HG03378 (cell line): ENCODE measurements around the gene SLC48A1.

ENCODE experiments used
- ATAC-seq: cut with Tn5 transposase; IDR thresholded peaks from one replicate; pipeline ENCODE4 v1.9.1; 2021; ENCODE audit warnings: mild to moderate bottlenecking, moderate library complexity; ENCODE audit not compliant: unreplicated experiment

Gene SLC48A1

DNA sequence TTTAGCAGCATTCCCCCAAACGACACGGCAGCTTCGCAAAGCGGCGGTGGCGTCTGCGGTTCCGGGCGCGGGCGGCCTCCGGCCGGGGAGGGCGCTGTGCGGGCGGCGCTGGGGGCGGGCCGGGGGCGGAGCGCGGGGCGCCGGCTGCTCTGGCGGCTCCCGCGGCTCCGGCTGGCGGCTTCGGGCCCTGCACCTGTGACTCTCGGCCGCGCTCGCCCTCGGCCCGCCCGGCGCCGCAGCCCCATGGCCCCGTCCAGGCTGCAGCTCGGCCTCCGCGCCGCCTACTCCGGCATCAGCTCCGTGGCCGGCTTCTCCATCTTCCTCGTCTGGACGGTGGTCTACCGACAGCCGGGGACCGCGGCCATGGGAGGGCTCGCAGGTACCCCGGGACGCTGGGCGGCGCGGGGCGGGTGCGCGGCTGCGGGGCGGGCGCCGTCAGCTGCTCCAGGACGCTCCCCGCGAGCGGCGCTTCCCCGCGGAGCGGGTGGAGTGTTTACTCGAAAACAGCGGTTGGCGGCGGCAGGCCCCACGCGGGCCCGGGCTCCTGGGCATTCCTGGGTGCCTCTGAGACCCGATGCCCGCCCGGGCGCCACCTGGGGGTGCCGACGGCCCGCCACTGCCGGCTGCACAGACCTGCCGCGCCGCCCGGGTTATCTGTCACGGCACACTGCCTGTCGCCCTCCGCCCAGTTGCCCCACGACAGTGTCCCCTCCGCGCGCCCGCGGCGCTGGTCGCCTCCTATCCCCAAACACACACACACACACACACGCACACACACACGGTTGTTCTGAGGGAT, at the start of gene SLC48A1:
Gene SLC48A1 (plus strand): TSS at position 177 of the 796 bp plus-strand sequence. CDS start 67 bp downstream, at position 244.
- no peak for ATAC-seq

DNA sequence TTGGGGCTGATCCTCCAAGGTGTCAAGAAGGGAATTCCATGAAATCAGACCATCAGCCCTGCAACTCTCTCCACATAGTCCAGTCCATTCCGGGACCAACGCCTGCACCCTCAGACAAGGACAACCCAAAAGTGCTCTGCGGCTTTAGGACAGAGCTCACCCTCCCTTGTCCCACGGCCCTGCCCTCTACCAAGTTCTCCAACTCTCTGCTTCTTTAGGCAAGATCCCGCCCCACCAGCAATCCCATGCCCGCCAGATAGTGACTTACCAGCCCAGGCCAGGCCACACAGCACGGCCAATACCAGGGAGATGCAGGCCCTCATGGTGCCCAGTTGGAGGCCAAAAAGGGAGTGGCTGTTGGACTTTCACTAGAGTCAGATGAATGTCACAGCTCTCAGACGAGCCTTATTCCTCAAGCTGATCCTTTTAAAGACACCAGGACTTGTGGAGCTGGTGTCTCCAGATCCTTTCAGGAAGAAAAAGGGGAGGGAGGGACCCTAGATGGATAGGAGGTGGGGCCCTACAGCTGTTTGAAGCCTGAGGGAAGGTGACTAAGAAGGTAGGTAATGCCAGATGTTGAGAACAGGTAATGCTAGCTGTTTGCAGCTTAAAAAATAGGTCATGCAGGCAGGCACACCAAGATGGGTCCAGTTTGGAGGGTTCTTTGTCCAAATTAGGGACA, 47.8 kb upstream of the SLC48A1 start, which contains the start of gene ENDOU:
Gene ENDOU (minus strand): TSS at position 400 of the 682 bp plus-strand sequence. CDS start 77 bp downstream, at position 323.
- no peak for ATAC-seq

DNA sequence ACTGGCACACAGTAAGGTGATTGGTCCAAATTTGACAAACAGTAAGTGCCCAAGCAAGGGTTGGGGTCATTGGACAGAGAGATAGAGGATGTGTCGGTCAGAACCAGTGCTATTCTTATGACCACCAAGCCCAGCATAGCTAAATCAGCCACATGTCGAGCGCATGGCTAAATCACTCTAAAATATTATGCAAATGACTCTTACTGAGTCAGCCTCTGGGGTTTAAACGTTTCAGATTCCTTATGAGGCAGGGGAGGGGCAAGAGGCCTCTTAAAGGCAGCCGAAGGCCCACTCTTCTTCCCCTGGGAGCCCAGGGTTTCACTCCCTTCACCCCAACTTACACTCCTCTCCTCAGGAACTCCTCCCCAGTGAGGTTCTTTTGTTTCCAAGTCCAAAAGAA, 47.1 kb upstream of the SLC48A1 start:
- peak; percentile 92 for ATAC-seq

DNA sequence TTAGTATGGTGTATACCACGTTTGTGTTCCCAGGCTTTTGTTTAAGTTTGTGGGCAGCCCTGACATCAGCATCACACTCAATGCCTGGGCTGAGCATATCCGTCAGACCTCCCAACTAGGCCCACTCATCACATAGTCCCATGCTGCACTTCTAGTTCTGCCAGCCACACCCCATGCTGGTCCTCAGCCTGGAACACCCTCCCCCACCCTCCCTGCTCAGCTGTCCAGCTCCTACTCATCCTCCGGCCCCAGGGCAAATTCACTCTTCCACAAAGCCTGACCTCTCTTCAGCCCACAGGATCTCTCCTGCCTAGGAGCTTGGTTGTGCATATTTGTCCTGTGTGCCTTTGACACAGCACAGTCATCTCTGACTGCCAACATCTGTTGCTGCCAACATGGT, 43.8 kb upstream of the SLC48A1 start:
- no peak for ATAC-seq

DNA sequence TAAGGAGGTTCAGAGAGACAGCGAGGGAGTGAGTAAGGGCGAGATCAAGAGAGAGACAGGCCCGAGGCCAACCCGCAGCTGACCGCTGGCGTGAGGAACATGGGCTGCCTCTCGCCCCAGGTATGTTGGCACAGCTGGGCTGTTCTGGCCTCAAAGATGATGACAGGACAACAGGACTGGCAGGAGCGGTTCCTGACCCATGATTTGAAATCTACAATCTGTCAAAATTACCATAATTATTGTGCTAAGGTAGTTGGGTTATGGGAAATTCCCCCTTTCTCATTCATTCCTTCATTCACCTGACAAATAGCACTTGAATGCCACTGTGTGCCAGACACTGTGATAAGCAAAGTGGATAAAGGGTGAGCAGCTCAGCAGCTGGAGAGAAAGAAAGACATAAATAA, 42.7 kb upstream of the SLC48A1 start:
- no peak for ATAC-seq

DNA sequence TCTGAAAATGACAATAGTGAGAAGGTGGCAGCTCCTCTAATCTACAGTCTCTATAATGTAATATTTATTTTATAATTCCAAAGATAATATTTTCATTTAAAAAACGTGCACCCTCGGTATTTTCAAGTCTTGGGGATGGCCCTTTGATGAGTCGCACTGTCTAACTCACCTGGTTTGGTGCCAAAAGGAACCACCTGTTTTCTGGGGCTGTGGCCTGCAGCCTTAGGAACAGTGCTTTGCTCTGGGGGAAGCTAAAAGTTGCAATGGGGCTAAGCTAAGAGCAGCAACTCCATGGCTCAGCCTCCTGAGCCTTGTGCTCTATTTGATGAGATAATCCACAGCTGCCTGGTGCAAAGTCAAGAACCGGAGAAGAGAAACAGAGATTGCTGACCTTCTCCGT, 41.3 kb upstream of the SLC48A1 start:
- no peak for ATAC-seq

DNA sequence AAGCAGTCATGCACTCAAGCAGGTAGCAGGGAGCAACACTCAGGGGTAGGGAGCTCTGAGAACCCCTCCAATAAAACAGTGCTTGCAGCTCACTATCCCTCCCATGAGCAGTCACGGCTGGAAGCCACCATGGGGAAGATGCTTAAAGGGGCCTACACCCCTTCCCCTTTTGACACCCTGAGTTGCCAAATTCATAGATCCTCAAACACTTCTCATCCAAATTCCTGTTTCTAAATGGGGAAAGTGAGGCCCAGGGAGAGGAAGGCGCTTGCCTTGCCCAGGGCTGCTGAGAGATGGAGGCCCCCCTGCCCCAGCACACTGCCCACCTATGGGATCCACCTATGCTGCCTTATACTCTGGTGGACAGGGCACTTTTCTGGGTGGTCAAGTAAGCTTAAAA, 40.5 kb upstream of the SLC48A1 start:
- no peak for ATAC-seq

DNA sequence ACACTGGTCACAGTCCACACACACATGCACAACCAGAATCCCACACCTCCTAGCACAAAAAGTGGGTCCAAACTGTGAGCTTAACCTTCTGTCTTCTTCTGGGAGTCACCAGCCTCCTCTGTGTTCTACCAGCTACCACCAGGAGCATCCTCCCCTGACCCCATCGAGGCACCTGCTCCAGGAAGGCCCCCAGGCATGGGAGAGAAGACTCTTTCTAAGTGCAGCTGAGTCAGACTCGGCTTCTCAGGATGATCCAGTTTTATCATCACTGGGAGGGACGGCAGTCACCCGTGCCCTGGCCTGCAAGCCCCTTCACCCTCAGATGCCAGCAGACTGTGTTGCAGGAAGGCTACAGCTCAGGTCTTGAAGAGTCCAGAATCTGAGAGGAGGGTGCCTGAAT, 39.9 kb upstream of the SLC48A1 start:
- ATAC-seq: no peak

DNA sequence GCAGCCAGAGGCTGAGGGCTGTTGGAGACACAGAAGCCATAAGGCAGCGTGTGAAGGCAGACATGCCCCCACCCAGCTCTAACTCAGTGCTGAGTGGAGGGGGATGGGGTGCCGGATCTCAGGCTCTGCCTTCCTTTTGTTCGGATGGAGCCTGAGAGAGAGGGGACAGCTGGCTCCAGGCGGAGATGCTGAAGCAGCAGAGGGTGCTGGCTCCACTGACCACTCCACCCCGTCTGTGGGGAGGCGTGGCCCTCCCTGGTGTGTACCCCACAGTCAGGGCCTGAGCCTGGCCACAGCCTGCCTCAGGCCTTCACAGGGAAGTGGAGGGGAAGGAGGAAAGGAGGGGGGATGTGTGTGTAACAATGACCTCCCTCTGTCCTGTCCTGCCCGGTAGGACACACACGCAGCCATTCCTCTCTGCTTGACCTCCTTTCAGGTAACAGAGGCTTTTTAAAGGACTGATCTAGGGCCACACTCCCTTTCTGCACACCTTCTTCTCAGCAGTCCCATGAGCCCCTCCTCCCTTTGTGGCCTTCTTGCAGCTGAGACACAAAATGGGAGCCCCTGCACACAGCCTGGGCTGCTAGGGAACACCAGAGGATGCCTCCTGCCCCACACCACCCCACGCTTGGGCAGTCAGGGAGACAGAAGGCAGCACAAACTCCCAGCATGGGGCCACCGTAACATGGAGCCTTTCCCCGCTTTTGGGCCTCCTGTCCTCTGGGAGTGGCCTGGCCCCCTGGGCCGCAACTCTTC, 38.1 kb upstream of the SLC48A1 start:
- ATAC-seq: no peak

DNA sequence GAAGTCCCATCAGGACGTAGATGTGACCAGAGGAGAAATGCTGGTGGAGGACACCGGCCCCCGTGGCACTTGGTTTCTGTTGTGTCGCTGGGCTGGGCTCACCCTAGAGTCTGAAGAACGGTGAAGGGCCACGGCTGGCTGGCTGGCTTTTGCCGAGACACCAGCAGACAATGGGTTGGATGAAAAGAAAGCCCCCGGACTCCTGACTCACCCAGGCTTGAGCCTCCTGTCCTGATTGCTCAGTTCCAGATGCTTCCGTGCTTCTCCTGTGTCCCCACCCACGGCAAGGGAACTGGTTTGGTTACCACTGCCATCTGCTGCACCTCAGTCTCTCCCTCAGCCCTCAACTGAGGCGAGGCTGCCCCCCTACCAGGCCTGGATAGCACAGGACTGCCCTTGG, 37.4 kb upstream of the SLC48A1 start:
- no peak for ATAC-seq

DNA sequence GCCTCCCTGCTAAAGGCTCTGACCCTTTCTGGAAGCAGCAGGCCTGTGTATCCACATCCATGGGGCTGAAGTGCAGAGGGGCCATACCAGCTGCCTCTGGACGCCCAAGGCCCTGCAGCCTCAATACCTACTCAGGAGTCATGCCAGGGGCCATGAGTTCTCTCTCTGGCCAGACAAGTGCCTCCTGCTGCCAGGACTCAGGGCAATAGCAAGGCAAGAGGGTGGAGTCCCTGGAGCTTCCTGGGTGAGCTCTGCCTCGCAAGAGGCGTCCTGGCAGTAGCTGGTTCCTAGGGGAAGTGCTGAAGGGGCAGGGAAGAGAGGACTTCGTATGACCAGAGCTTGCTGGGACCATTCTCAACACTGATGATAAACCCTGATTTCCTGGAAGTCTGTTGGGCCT, 36.8 kb upstream of the SLC48A1 start:
- no peak for ATAC-seq

DNA sequence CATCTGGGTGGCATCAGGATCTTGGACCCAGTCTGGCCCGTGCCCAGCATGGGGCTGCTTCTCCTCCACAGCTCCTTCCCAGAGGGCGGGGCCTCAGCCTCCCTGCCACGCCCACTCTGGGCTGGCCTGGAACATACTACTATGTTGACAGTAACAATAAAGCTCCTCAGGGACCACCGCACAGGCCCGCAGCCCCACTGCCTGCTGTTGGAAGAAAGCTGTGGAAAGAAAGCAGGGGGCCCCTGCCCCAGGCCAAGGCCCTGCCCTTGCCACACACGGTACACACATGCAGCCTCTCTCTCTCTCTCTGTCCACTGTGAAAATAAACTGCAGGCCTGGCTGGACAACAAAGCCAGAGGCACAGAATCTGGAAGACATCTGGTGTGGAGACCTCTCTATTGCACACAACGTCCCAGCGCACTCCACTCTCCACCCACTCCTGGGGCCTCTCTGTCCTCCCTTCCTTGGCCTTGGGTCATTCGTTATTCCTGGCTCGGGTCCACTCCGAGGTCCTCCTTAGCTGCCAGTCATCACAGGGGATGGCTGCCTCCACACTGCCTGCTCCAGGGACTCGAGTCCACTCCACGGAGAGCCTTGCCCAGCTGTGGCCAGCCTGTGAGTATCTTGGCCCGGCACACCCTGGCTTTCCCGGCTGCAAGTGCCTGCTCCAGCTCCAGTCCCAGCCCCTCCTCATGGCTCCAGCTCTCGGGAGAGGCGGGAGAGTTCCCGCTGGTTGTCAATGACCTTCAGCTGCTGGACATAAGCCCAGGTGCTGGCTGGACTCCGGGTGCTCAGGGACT, 36.0 kb upstream of the SLC48A1 start:
- no peak for ATAC-seq

DNA sequence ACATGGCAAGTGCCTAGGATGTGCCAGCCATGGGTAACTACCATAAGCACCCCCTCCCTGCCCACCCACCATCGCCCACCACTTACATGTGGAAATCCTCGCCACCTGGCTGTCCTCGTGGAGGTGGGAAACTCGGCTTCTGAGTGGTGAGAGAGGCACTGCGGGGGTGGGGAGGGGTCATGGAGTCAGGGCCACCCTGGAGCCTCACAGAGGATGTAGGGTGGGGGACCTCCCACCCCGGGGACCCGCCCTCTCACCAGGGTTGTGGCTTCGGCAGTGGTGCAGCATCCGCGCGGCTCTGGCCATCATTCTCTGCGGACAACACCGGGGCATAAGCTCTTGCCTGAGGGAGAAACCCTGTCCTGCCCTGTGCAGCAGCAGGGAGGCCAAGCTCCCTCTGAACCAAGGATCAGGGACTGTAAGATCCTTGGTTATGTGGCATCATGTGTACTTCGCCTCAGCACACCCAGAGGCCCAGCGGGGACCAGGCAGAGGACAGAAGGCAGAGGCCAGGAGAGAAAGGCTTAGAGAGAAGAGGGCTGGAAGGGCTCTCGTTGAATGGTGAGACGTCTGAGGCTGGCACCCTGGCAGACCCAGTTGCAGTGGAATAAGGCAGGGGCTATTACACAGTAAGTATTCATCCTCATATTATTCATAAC, 35.0 kb upstream of the SLC48A1 start:
- no peak for ATAC-seq

DNA sequence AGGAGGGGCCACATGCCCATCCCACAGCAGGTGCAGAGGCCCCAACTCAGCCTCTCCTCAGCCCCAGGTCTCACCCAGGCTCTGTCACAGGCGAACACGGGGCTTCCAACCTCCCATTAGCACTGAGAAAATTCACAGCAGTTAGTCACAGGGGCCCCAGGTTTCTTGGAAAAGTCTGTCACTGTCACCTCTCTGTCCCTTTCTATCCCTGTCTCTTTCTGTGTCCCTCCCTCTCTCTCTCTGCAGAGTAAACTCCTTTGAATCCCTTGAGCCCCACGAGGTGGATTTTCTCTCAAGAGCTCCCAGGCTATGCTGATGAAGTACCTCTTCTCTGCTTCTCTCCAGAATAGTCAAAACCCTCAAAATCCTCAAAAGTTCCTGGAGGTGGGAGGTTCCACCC, 33.7 kb upstream of the SLC48A1 start:
- ATAC-seq: no peak

DNA sequence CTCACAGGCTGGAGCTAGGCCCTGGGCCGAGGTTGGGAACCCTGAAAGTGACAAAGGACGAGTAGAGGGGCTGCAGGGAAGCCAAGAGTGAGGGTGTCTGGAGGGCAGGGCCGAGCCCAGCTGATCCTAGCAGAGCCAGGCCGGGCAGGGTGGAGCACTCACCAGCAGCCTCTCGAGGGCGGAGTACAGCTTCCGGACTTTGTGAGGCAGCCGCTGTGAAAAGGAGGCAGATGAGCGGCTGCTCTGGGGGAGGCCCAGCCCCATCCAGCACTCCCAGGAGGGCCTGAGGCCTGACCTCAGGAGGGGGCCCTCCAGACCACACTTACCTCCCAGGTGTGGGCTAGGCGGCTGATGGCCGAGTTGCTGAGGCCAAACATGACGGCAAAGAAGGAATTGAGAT, 33.1 kb upstream of the SLC48A1 start:
- ATAC-seq: peak; percentile 52

DNA sequence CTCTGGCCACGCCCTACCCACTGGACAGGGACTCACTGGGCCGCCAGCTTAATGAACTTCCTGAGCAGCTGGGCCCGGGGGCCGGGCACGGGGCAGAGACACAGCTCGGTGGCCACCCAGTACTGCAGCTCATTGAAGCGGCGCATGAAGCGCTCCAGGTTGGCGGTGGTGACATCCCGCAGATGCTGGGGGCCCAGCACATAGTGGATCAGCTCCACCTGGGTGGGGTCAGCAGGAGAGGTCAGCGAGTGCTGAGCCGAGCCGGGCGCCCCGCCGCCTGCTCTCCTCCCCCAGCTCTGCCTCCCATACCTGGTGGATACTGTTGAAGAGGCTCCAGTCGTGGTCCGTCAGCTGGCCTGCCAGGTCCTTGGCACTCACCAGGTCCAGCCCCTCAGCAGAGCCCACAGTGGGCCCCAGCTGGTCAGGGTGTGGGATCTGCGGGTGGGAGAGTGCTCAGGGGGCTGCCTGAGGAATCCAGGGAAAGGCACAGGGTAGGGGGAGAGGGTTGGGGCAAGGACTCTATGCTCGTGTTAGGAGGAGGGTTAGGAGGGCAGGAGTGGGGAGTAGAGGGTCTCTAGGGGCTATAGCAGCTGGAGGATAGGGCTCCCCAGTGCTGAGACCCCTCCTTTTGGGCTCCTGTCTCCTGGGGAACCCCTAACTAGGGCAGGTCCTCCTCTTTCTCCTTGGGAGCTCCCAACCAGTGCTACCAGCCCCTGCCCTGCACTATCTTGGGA, 32.3 kb upstream of the SLC48A1 start:
- ATAC-seq: no peak

DNA sequence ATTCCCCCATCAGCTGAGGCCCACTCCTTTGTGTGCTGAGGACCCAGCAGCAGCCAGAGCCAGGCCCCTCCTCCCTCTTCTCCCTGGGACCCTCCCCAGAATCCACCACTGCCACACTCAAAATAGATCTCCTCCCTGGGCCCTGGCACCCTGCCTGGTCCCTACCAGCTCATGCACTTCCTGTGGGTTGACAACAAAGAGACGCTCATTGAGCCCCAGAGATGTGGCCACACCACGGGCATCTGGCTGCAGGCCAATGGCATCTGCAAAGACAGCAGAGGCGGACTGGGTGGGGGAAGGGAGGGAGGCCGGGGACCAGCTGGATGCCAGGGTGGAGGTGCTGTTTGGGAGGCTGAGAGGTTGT, 31.7 kb upstream of the SLC48A1 start:
- ATAC-seq: no peak

DNA sequence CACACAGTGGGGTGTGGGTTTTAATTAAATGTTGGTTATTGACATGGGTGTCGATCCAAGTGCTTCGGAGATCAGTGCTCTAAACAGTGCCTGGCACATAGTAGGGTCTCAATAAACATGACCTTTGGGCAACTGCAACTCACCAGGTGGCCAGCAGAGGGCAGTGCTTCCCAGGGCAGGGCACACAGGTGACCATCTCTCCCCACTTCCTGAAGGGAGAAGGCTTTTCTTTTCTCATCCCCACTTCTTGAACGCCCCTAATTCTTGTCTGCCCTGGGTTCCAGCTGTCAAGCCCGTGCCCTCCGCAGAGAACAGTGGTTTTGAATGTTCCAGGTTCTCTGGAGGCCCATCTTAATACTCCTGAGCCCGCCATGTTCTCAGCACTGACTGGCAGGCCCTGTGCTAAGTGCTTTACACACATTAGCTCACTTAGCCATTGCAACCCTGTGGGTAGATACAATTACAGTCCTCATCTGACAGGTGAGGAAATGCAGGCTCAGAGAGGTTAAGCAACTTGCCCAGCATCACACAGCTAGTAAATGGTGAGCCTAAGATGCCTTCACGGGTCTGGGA, 30.7 kb upstream of the SLC48A1 start:
- ATAC-seq: no peak

DNA sequence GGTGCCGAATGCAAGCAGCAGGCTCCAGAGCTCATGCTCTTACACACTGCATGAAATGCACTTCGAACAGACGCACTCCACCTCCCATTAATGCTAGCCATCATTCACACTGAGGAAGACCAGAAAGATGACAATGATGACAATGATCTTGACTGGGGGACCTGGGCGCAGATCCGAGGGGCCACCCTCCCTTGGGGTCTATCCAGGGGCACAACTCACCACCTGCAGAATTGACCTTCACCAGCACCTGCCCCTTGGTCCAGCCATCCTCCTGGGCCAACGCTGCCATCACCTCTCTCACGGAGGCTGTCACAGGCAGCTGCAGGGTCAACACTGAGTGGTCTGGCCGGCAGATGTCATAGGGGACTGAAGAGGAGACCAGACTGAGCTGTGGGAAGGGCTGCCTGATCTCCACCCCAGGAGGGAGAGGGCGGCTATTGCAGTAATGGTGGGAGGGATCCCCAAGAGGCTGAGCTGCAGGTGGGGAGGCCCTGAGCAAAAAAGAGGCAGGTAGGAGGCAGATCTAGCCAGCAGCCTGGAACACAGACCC, 29.7 kb upstream of the SLC48A1 start:
- no peak for ATAC-seq
